Measurements from ENCODE around the gene MAF.

GRCh38 chr16:79638386-79638785 is 37.8 kb upstream of the MAF start:
- TF ChIP-seq CTCF (conservative IDR thresholded peaks at IDR 0.05; ENCODE audit: low read depth, low read length) (no peak), EZH2 (IDR thresholded peaks at IDR 0.05; ENCODE audit: borderline replicate concordance, low read depth, low read length, poor library complexity, severe bottlenecking) (no peak)

Data from A673 (cell line).